Astrocyte (in vitro differentiated cells and primary cell): Measurements from ENCODE around the gene NDUFS2. TPM values are rescaled to one million over a fixed set of nuclear protein-coding genes. Genes with fewer than 3 reads are reported as not detected.

ENCODE experiments used
- DNase-seq: peaks from one replicate; pipeline ENCODE4 v3.0.0-alpha.2; 2010; ENCODE audit warnings: low read depth
- FAIRE-seq: peaks from 2 replicates; lab custom pipeline; 2011; peaks lifted over from hg19 to GRCh38; lab: Jason Lieb, UNC
- H2AFZ ChIP-seq: 2 replicates; pipeline ENCODE4 v1.6.0; 2012; ENCODE audit warnings: low read depth, low read length, inconsistent platforms
- H3K27ac ChIP-seq: 2 replicates; pipeline ENCODE4 v1.5.1; 2011; ENCODE audit warnings: low read depth, low read length, inconsistent platforms
- H3K27me3 ChIP-seq: 2 replicates; pipeline ENCODE4 v1.6.0; 2011; ENCODE audit warnings: low read length, inconsistent platforms; ENCODE audit not compliant: insufficient read depth
- H3K36me3 ChIP-seq: 2 replicates; pipeline ENCODE4 v1.5.1; 2011; ENCODE audit warnings: low read length, inconsistent platforms; ENCODE audit not compliant: insufficient read depth
- H3K4me1 ChIP-seq: 2 replicates; pipeline ENCODE4 v1.5.1; 2011; ENCODE audit warnings: low read length, inconsistent platforms; ENCODE audit not compliant: insufficient read depth
- H3K4me2 ChIP-seq: 2 replicates; pipeline ENCODE4 v1.6.0; 2012; ENCODE audit warnings: low read length, inconsistent platforms
- H3K4me3 ChIP-seq: 2 replicates; pipeline ENCODE4 v1.5.1; 2011; ENCODE audit warnings: low read depth, mild to moderate bottlenecking, low read length, inconsistent platforms; ENCODE audit not compliant: insufficient read depth
- H3K79me2 ChIP-seq: 2 replicates; pipeline ENCODE4 v1.6.0; 2012; ENCODE audit warnings: mild to moderate bottlenecking, low read length, inconsistent platforms; ENCODE audit not compliant: insufficient read depth
- H3K9ac ChIP-seq: 2 replicates; pipeline ENCODE4 v1.6.0; 2012; ENCODE audit warnings: mild to moderate bottlenecking, low read length, inconsistent platforms
- H3K9me3 ChIP-seq: 2 replicates; pipeline ENCODE4 v1.5.1; 2012; ENCODE audit warnings: low read depth, mild to moderate bottlenecking, low read length, inconsistent platforms; ENCODE audit not compliant: insufficient read depth
- H4K20me1 ChIP-seq: 2 replicates; pipeline ENCODE4 v1.6.0; 2012; ENCODE audit warnings: low read length, inconsistent platforms; ENCODE audit not compliant: insufficient read depth
- H3K27ac Mint-ChIP-seq: one replicate; pipeline ENCODE4 v1.8.0; 2021; ENCODE audit warnings: mild to moderate bottlenecking, mixed read lengths; ENCODE audit not compliant: unreplicated experiment
- H3K27me3 Mint-ChIP-seq: one replicate; pipeline ENCODE4 v1.8.0; 2021; ENCODE audit warnings: low read depth, mixed read lengths; ENCODE audit not compliant: unreplicated experiment
- H3K36me3 Mint-ChIP-seq: one replicate; pipeline ENCODE4 v1.8.0; 2021; ENCODE audit warnings: low read depth, mixed read lengths; ENCODE audit not compliant: unreplicated experiment
- H3K4me1 Mint-ChIP-seq: one replicate; pipeline ENCODE4 v1.8.0; 2021; ENCODE audit warnings: low read depth, mixed read lengths; ENCODE audit not compliant: unreplicated experiment
- H3K4me3 Mint-ChIP-seq: one replicate; pipeline ENCODE4 v1.8.0; 2021; ENCODE audit warnings: mild to moderate bottlenecking, moderate library complexity, mixed read lengths; ENCODE audit not compliant: unreplicated experiment
- H3K9me3 Mint-ChIP-seq: one replicate; pipeline ENCODE4 v1.8.0; 2021; ENCODE audit warnings: mild to moderate bottlenecking, mixed read lengths; ENCODE audit not compliant: unreplicated experiment
- CTCF ChIP-seq: IDR thresholded peaks from 2 replicates; pipeline ENCODE4 v1.5.1; 2011; ENCODE audit warnings: low read depth, mild to moderate bottlenecking, inconsistent platforms, low read length, moderate library complexity; ENCODE audit not compliant: insufficient read depth
- EZH2 ChIP-seq: IDR thresholded peaks from 2 replicates; pipeline ENCODE4 v1.6.1; 2012; ENCODE audit warnings: mild to moderate bottlenecking, low read length, inconsistent platforms; ENCODE audit not compliant: insufficient read depth
- total RNA-seq: library from RNA; stranded (reverse); gene quantifications from 2 replicates; pipeline ENCODE4 v1.2.1, GENCODE V29; 2021

Gene NDUFS2
- total RNA-seq, 1 donor from 2014 or later: 59.9 TPM

GRCh38 chr1:161187311-161187710 is 14.9 kb upstream of the NDUFS2 start:
- Histone ChIP-seq H3K9ac (no peak overlapping the region), H3K79me2 (no peaks in the 10 kb centered on the region), H3K4me1 (peaks cover 2% of the 10 kb centered on the region), H3K9me3 (no peaks in the 10 kb centered on the region), H2AFZ (no peak overlapping the region), H3K27me3 (no peaks in the 10 kb centered on the region), H3K36me3 (no peaks in the 10 kb centered on the region), H3K4me3 (no peak overlapping the region), H4K20me1 (no peaks in the 10 kb centered on the region), H3K4me2 (no peak overlapping the region), H3K27ac (no peak overlapping the region)
- Mint-ChIP-seq H3K27me3 (peaks cover 6% of the 10 kb centered on the region), H3K4me1 (peaks cover 10% of the 10 kb centered on the region), H3K27ac (no peak overlapping the region), H3K4me3 (no peak overlapping the region), H3K9me3 (peaks cover 2% of the 10 kb centered on the region), H3K36me3 (peaks cover 2% of the 10 kb centered on the region)
- DNase-seq: no peak
- no peak for FAIRE-seq
- no peak for TF ChIP-seq CTCF
- TF ChIP-seq EZH2: no peak

DNA sequence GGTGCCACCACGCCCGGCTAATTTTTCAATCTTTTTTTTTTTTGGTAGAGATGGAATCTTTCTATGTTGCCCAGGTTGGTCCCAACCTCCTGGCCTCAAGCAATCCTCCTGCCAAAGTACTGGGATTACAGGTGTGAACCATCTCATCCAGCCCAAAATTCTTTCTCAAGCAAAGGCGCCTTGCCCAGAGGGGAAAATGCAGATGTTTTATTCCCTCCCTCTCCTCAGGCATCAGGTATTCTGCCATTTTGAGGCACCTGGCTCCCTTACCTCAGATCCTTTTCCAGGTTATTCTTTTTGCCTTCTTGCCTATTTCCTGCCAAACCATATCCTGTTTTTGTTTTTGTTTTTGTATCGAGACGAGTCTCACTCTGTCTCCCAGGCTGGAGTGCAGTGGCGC is 13.8 kb upstream of the NDUFS2 start:
- peaks cover 2% of the 10 kb centered on the region for H3K36me3 Mint-ChIP-seq
- H3K9ac ChIP-seq: no peak overlapping the region

More for the DNA sequence above, 13.8 kb upstream of the NDUFS2 start:
- H3K27ac ChIP-seq: no peak overlapping the region
- no peaks in the 10 kb centered on the region for H3K36me3 ChIP-seq
- H3K79me2 ChIP-seq: no peaks in the 10 kb centered on the region
- Mint-ChIP-seq H3K9me3 (peaks cover 2% of the 10 kb centered on the region), H3K4me1 (peaks cover 13% of the 10 kb centered on the region), H3K27me3 (peaks cover 6% of the 10 kb centered on the region), H3K4me3 (no peak overlapping the region), H3K27ac (no peak overlapping the region)
- FAIRE-seq (no peak), DNase-seq (no peak)
- H3K9me3 ChIP-seq: no peaks in the 10 kb centered on the region
- no peaks in the 10 kb centered on the region for H3K4me1 ChIP-seq
- TF ChIP-seq EZH2 (no peak), CTCF (no peak)
- H3K27me3 ChIP-seq: no peaks in the 10 kb centered on the region
- no peaks in the 10 kb centered on the region for H4K20me1 ChIP-seq
- no peak overlapping the region for H2AFZ ChIP-seq
- H3K4me3 ChIP-seq: no peak overlapping the region
- H3K4me2 ChIP-seq: no peak overlapping the region
